Colonic mucosa (tissue), 4 donors: ENCODE measurements around the gene TTC3. TPM values are rescaled to one million over a fixed set of nuclear protein-coding genes. Genes with fewer than 3 reads are reported as not detected.

Experiments used
- DNase-seq: peaks from one replicate; pipeline ENCODE4 v3.0.0-alpha.2; 2020
- H3K27ac ChIP-seq: fragments of 200-600 bp; one replicate; pipeline ENCODE4 v1.8.0; 2021
- H3K27me3 ChIP-seq: fragments of 200-600 bp; one replicate; pipeline ENCODE4 v1.8.0; 2021
- H3K36me3 ChIP-seq: fragments of 200-600 bp; one replicate; pipeline ENCODE4 v1.8.0; 2021
- H3K4me1 ChIP-seq: fragments of 200-600 bp; one replicate; pipeline ENCODE4 v1.8.0; 2021; ENCODE audit warnings: mild to moderate bottlenecking
- H3K4me3 ChIP-seq: fragments of 200-600 bp; one replicate; pipeline ENCODE4 v1.8.0; 2021
- H3K9ac ChIP-seq, 2 donors: one replicate each; pipeline ENCODE4 v1.7.0; 2013; ENCODE audit warnings: control low read depth in 2 of 2, low read depth in 2 of 2, low read length in 2 of 2
- H3K9me3 ChIP-seq: fragments of 200-600 bp; one replicate; pipeline ENCODE4 v1.8.0; 2021
- intact Hi-C: fragments of 100-400 bp; cut with DNase I; formaldehyde crosslinking; loops from one replicate; pipeline ENCODE4 v1.14.1; 2022
- total RNA-seq, 2 donors: library from RNA; stranded (reverse); fragmentation: NEBNext Ultra II Directional in 1 of 2; extraction: Animal tissue kit (Norgen Biotek cat#: 25700) in 1 of 2; gene quantifications; one replicate each; pipeline ENCODE4 v1.2.1, GENCODE V29; 2021
- TF ChIP-seq, protein P1 (sequence below): fragments of 200-600 bp; IDR thresholded peaks from one replicate; pipeline ENCODE4 v1.8.0; 2022; ENCODE audit warnings: antibody characterized with exemption, mild to moderate bottlenecking
- donor health status: healthy.
- donor health status: DM: no; HTN: no; CAD: no.
- donor health status: DM: no; HTN: no; CAD: no.

The TTC3 gene
- total RNA-seq, 2 donors from 2014 or later: 85.8 to 125 TPM

DNA sequence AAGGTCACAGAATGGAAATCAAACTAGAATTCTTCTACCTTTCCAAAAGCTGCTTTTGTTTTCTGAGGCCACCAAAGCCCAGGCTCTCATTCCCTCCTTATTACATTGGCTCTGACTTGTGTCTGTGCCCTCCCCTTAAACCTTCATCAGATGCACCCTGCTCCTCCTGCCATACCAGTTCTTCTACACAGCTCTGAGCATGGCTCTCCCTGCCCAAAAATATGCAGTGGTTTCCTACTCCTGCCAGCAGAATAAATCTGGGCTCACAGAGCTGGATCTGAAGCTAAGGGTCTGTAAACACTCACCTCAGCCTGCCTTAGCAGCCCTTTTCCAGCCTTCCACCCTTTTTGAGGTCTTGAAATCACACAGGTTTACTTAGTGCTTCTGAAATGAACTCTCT, 55.0 kb downstream of the TTC3 start:
- Histone ChIP-seq H3K27me3 (no peaks in the 10 kb centered on the region), H3K4me3 (no peak overlapping the region), H3K27ac (no peak overlapping the region), H3K9ac (no peak overlapping the region), H3K36me3 (peaks cover 3% of the 10 kb centered on the region), H3K9me3 (no peaks in the 10 kb centered on the region), H3K4me1 (no peaks in the 10 kb centered on the region)
- TF ChIP-seq, protein P1, sequence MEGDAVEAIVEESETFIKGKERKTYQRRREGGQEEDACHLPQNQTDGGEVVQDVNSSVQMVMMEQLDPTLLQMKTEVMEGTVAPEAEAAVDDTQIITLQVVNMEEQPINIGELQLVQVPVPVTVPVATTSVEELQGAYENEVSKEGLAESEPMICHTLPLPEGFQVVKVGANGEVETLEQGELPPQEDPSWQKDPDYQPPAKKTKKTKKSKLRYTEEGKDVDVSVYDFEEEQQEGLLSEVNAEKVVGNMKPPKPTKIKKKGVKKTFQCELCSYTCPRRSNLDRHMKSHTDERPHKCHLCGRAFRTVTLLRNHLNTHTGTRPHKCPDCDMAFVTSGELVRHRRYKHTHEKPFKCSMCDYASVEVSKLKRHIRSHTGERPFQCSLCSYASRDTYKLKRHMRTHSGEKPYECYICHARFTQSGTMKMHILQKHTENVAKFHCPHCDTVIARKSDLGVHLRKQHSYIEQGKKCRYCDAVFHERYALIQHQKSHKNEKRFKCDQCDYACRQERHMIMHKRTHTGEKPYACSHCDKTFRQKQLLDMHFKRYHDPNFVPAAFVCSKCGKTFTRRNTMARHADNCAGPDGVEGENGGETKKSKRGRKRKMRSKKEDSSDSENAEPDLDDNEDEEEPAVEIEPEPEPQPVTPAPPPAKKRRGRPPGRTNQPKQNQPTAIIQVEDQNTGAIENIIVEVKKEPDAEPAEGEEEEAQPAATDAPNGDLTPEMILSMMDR: no peak
- no peak for DNase-seq
- intact Hi-C loops: no loop called here

GRCh38 chr21:37130971-37131370, 57.9 kb downstream of the TTC3 start:
- Histone ChIP-seq H3K4me3 (no peak overlapping the region), H3K36me3 (peaks cover 3% of the 10 kb centered on the region)
- intact Hi-C loops: no loop called here

GRCh38 chr21:37136261-37136660, 63.2 kb downstream of the TTC3 start:
- TF ChIP-seq, protein P1: no peak
- no peaks in the 10 kb centered on the region for H3K36me3 ChIP-seq
- intact Hi-C loops: no loop called here

More at GRCh38 chr21:37130971-37131370, 57.9 kb downstream of the TTC3 start:
- DNase-seq: no peak
- no peak overlapping the region for H3K27ac ChIP-seq
- TF ChIP-seq, protein P1: no peak
- no peak overlapping the region for H3K9ac ChIP-seq
- no peaks in the 10 kb centered on the region for H3K9me3 ChIP-seq
- no peaks in the 10 kb centered on the region for H3K4me1 ChIP-seq
- no peaks in the 10 kb centered on the region for H3K27me3 ChIP-seq

DNA sequence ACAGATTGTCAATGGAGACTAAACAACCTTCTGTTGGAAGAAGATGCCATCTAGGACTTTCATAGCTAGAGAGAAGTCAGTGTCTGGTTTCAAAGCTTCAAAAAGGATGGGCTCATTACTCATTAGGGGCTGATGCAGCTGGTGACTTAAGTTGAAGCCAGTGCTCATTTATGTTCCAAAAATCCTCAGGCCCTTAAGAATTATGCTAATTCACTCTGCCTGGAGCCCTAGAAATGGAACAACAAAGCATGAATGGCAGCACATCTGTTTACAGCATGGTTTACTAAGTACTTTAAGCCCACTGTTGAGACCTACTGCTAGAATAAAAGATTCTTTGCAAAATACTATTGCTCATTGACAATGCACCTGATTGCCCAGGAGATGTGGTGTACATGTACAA, 63.7 kb downstream of the TTC3 start:
- intact Hi-C loops: no loop called here
- no peak overlapping the region for H3K27ac ChIP-seq
- no peaks in the 10 kb centered on the region for H3K36me3 ChIP-seq
- no peaks in the 10 kb centered on the region for H3K9me3 ChIP-seq
- H3K4me3 ChIP-seq: no peak overlapping the region
- H3K27me3 ChIP-seq: no peaks in the 10 kb centered on the region
- DNase-seq: no peak
- no peaks in the 10 kb centered on the region for H3K4me1 ChIP-seq
- TF ChIP-seq, protein P1: no peak
- no peak overlapping the region for H3K9ac ChIP-seq

More at GRCh38 chr21:37136261-37136660, 63.2 kb downstream of the TTC3 start:
- no peaks in the 10 kb centered on the region for H3K4me1 ChIP-seq
- DNase-seq: no peak
- H3K9me3 ChIP-seq: no peaks in the 10 kb centered on the region
- H3K27me3 ChIP-seq: no peaks in the 10 kb centered on the region
- no peak overlapping the region for H3K4me3 ChIP-seq
- H3K27ac ChIP-seq: no peak overlapping the region
- H3K9ac ChIP-seq: no peak overlapping the region

- no peak overlapping the region for H3K9ac ChIP-seq
- H3K4me1 ChIP-seq: no peaks in the 10 kb centered on the region
- H3K27ac ChIP-seq: no peak overlapping the region
- H3K9me3 ChIP-seq: no peaks in the 10 kb centered on the region
- DNase-seq: no peak
- intact Hi-C loops: no loop called here
- no peaks in the 10 kb centered on the region for H3K36me3 ChIP-seq
- no peaks in the 10 kb centered on the region for H3K27me3 ChIP-seq
- TF ChIP-seq, protein P1: no peak
- no peak overlapping the region for H3K4me3 ChIP-seq
Observed at GRCh38 chr21:37139154-37139553, 66.1 kb downstream of the TTC3 start.
